ENCODE measurements around the gene IQGAP2.

IQGAP2 gene

DNA sequence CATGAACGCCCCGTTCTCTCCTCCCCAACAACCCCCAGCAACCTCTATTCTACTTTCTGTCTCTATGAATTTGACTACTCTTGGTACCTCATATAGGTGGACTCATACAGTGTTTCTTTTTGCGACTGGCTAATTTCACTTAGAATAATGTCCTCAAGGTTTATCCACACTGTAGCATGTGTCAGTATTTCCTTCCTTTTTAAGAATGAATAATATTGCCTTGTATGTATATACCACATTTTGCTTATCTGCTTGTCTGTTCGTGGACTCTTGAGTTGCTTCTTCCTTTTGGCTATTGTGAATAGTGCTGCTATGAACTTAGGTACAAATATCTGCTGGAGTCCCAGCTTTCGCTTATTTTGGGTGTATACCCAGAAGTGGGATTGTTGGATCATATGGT lies 42.7 kb downstream of the IQGAP2 start:
- no peak for DNase-seq (ENCODE audit: low read depth in 2 of 2)

DNA sequence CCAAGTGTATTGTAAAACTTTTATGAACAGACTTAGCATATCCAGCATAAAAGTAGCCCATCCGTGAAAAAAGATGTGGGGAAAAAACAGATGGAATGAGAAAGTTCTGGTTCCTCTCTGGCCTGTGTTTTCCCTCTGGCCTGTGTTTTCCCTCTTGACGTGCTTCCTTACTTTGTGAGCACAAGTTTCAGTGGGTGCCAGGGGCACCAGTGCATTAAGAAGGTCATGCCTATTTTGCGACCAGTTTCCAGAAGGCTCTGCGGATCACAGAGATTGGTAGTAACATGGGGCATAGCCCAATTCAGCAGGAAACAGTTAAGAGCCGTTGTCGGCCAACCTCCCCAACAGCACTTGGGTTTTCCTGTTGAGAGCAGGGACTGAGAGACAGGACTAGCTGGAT lies 43.7 kb downstream of the IQGAP2 start:
- DNase-seq (ENCODE audit: low read depth in 2 of 2) = no peak

DNA sequence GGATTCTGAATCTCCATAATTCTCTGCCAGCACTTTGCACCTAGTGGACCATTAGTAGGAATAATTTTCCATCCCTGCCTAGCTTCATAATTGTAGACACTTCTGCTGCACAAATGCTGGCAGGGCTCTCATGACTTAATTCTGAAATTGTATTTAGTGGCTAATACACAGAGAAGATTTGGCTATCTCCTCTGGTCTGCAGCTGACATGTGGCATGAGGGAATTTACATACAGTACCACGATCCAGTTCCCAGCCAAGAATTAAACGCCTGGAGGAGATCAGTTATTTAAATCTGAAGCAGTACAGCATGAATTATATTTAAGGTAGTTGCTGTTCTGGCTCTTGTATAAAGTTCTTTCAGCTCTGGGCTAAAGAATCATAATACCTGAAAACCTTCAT lies 46.5 kb downstream of the IQGAP2 start:
- no peak for DNase-seq (ENCODE audit: low read depth in 2 of 2)

DNA sequence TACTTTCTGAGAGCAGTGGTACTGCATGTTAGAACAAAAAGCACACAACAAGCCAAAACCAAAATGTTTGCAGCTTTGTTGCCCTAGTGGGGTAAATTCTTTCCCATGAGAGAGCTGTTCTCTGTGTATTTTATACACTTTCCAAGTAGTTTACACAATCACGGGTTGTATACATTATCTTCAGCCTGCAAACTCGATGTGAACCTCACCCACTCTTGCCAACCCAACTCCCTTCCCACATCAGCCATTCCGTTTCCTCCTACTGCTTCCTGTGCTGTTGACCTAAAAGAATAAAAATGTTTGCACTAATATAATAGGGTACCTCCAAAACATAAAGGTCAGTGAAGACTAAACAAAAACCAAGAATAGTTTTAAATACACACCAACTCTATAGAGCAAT lies 47.0 kb downstream of the IQGAP2 start:
- no peak for DNase-seq (ENCODE audit: low read depth in 2 of 2)

DNA sequence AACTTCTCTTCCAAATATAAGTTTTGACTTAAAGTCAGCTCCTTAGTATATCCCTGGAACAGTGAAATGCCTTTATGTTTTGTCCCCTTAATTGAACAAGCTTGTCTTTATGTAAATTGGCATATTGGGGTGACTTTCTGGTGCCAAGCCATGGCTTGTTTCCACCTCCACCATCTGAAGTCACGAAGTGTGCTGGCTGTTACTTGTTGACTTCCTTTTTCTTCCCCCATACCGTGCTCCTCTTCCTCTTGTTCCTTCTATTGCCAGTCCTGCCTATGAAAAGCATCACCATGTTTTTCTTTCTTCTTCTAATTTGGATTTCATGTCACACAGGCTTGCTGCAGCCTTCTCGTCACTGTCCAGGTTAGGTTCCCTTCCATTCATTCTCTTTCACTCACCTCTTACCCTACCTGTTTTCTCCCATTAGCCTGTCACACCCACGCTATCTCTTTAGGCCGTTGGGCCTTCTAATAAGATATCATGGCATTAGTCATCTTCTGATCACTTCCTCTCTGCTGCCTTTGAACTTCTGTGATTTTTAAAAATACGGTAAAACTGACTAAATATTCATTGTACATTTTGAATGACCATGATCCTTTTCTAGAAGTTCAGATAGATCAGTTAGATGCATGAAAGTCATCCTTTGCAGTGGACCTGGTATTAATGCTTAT lies 48.1 kb downstream of the IQGAP2 start:
- no peak for DNase-seq (ENCODE audit: low read depth in 2 of 2)

DNA sequence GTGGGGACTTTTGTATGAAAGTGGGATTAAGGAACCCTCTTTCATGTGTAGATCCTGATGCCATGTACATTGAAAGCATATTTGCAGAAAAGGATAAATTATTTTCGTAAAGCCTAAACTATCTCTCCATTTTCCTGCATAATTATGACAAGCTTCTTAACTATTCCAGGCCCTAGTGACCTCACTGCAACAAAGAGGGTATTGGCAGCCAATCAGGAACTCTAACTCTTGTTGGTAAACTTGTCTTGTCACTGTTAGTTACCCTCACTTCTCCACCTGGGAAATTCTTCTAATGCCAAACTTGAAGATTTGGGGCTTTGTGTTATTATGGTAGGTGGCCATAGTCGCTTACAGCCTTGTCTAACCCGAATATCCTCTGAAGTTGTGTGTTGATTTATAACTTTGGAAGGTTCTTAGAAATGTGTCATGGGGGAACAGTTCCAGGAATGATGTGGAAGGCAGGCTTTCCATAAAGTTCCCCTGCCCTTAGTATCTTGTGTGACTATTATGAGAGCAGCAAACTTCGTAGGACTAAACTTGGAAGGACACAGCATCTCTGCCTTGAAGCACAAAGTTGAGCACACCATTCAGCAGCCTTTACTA lies 52.5 kb downstream of the IQGAP2 start:
- no peak for DNase-seq (ENCODE audit: low read depth in 2 of 2)

DNA sequence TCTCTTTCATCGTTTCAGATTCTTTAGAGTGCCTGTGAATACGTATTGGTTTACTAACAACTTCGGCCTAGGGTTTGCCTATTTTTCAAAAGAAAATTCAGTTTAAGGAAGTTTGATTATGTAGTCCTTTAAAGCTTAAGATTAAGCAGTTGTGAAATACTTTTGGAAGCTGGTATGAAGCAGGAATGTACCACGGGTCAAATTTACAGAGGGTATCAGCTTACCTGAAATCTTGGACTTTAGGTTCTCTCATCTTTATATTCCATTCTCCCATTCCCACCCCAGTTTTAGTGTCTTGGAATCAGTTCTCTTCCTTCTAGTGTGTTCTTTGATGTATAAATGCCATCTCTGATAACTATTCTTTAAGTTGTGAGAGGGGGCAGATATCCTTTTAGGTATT lies 53.2 kb downstream of the IQGAP2 start:
- DNase-seq (ENCODE audit: low read depth in 2 of 2) = no peak

DNA sequence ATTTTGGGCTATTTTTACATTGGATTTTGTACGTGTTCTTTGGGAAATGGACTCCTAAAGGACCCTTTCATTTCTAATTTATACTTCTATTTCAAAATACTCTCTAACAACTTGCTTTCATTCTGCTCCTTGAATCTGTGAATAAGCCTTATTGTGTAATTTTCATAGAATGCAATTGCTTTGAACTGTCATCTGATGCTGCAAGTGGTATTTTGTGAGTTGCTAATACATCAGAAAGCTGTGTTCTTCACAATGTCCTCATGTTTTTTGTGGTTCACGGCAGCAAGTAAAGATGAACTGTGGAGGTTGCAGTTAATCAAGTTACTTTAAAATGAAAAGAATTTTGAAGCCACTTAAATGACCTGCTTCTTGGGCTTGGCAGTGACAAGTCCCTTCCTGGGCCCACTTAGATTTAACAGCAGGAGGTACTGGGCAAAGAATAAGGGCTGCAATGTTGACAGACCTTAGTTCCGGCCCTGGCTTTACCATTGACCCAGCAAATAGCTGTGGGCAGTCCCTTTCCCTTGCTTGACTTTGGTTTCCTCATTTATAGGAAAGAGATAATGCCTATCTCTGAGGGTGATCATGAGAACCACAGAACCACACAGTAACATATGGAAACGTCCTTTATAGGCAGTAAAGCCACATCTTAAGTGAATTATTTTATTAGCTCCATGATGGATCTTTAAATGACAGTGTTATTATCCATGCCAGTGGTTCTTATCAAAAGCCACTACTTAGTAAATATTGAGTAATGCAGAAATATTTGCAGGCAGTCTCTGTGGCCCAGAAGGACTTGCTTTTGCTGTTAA lies 54.8 kb downstream of the IQGAP2 start:
- no peak for DNase-seq (ENCODE audit: low read depth in 2 of 2)

DNA sequence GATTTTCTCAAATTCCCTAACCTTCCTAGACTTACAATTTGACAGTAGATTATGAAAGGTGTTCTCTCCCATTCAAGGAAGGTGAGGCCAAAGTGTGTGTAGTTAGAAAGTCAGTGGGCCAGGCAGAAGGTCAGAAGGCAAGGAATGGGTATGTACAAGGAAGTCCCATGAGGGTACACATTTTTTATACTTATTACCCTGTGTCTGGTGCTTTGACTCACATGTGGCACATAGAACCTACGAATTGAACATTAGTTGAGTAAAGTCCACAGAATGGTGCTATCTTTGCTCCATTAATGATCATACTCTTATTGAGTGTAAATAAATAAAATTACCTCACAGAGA lies 55.4 kb downstream of the IQGAP2 start:
- DNase-seq (ENCODE audit: low read depth in 2 of 2) = no peak

DNA sequence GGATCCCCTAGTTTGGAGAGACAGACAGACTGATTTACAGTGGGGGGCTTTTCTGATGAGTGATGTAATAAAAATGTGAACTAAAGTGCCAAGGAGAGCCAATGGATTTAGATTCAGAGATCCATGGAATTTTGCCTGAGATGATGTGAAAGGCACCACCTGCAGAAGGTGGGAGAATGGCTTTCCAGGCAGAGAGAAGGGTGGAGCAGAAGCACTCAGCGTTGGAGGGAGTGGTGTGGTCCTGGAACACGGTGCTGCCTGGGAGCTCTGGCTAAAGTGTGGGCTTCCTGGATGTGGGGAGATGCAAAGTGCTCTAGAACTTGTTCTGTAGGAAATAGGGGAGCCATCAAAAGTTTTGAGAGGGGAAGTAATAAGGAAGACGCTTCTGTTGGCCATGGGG lies 57.0 kb downstream of the IQGAP2 start:
- no peak for DNase-seq (ENCODE audit: low read depth in 2 of 2)

DNA sequence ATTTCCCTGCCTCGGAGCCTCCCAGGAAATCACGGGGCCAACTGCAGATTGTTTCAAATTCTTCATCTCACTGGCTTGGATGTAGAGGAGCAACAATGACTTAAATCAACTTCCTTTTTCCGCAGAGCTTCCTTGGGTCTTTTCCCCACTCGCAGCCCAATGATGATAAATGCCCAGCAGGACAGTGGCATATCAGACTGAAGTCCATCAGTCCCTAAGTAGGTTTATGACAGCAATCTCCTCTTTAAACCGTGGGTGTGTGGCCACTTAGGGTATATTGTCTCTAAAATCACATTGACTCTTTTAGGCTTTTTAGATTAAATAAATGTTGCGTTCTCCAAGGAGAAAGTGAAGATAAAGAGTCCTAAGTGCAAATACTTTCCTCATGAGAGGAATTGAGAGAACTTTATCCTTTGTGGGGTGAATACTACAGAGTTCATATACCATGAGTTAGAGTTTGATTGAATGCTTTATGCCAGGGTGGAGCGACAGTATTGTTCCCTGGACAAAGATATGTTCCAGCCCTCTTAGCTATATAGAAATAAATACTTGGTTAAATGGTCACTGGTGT lies 59.1 kb downstream of the IQGAP2 start:
- DNase-seq (ENCODE audit: low read depth in 2 of 2) = no peak

DNA sequence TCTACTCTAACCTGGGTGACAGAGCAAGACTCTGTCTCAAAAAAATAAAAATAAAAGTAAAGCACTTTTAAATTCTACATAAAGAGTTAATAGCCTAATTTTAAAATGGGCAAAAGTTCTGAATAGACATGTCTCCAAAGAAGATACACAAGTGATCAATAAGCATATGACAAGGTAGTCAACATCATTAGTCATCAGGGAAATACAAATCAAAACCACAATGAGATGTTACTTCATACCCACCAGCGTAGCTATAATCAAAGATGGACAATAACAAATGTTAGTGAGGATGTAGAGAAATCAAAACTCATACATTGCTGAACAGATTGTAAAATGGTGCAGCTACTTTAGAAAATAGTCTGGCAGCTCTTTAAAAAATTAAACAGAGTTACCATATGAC lies 64.1 kb downstream of the IQGAP2 start:
- no peak for DNase-seq (ENCODE audit: low read depth in 2 of 2)

DNA sequence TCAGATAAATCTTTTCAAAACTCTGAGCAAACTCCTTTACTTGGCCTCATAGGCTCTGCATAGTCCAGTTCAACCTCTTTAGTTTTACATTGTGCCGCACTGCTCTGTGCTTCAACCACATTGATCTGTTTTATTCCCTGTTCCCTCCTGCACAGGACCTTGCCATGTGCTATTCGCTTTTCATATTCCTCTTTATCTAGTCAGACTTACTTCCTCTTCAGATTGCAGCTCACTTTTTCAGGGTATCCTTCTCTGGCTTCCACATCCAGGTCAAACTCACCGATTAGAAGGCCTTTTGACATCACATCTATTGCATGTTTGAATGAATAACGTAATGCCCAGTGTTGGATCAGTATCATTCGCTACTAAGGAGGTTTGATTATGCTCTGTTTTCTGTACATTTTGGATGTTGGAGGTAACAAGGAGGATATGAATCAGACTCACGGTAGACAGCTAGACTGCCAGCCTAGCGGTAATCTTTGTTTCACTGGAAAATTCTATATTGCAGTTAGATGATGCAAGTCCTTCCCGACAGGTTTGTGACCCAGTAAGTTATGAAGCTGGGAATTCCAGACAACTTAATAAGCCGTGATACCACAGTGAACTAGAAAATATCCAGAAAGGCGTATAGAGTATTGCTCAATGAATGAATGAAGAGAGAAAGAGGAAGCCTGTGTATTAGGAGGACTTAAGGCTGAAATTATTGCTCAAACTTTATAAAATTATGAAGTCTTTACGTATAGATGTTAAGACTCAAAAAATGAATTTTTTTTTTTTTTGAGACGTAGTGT lies 65.7 kb downstream of the IQGAP2 start:
- no peak for DNase-seq (ENCODE audit: low read depth in 2 of 2)

DNA sequence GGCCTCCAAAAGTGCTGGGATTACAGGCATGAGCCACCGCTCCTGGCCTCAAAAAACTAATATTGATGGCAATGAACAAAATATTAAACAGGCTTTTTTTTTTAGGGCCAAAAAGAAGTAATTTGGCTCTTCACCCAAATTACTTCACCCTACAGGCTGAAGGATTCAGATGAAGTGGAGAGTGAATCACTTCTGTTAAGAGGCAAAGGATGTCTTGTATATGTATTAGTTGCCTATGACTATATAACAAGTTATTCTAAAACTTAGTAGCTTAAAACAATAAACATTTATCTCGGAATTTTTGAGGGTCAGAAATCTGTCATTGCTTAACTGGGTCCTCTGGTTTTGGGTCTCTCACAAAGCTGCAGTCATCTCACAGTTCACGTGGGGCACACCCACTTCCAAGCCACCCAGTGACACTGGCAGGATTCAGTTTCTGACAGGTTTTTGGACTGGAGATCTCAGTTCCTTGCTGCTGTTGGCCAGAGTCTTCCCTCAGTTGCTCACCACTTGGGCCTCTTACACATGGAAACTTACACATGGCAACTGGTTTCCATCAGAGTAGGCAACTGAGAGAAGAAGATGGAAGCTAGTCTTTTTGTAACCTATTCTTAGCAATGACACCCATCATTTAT lies 66.7 kb downstream of the IQGAP2 start:
- DNase-seq (ENCODE audit: low read depth in 2 of 2) = no peak

DNA sequence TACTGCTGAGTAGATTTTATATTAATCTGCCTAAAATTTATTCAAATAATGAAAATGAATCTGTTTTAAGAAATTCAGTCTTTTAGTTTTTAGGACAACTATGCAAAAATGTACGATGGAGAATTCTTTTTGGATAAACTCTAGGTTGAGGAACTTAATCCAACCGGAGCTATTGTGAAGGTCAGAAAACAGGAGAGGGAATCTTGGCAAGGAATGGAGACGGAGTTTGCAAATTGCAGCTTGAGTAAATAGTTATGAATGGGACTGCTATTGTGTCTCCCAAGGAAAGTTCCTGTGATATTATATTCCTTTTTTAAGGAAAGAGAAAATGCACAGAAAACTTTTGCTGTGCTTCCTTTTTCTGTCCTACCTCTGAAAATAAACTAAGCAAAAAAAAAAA lies 67.9 kb downstream of the IQGAP2 start:
- no peak for DNase-seq (ENCODE audit: low read depth in 2 of 2)

DNA sequence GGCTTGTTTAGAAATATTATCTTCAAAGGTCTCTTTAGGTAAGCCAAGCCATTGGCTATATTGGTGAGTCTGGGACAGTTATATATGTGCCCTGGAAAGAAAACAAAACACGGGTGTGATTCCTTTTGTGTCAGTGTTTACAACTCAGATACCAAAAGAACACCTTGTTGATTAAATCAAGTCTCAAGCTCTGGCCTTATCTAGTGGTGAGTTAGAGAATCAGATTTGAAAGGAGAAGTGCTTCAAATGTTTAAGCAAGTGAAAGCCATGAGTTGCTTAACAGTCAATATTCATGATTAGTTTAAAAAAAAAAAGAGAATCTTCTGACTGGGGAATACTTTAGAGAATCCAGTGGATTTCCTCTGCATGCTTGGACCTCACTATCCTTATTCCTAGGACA lies 68.3 kb downstream of the IQGAP2 start:
- DNase-seq (ENCODE audit: low read depth in 2 of 2) = no peak

DNA sequence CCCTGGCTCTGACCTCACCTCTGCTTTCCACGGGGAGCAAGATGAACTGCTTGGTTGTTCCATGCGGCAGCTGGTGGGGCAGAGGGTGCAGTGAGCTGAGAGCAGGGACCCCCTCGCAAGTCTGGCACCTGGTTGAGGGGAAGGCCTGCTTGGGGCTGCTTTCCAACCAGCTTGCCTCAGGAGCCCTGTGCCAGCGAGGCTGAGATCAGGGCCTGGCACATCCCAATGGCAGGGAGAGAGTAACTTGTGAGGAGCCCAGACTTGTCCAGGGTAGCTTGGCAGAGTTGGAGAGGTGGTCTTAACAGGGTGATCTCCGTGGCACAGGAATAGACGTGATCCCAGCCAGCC lies 68.9 kb downstream of the IQGAP2 start:
- DNase-seq (ENCODE audit: low read depth in 2 of 2) = no peak

DNA sequence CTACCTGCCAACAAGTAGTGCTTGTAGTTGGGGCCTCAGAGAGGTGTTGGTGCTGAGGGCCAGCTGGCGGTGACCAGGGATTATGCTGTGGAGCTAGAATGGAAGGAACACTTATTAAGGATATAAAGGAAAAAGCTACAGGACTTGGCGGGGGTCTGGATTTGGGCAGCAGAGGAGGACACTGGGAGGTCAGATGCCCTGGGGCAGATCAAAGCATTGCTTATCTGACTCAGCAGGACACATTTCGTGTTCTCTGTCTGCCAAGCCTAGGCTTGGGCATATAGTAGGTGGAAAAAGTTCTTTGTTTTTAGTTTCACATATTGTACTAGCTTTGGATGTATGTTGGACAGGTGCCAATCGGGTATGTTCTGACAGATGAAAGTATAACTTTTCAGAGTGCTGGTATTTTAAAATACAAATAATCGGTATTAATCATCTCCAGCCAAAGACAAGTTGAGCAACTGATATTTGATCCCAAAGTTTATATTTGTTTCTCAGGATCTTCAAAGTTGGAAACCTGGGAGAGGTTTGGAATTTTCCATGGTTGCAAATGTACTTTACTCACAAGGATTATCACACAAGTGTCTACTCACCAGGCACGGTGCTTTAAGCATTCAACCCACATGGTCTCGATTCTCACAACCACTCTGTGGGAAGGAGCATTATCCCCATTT lies 69.4 kb downstream of the IQGAP2 start:
- DNase-seq (ENCODE audit: low read depth in 2 of 2) = no peak

DNA sequence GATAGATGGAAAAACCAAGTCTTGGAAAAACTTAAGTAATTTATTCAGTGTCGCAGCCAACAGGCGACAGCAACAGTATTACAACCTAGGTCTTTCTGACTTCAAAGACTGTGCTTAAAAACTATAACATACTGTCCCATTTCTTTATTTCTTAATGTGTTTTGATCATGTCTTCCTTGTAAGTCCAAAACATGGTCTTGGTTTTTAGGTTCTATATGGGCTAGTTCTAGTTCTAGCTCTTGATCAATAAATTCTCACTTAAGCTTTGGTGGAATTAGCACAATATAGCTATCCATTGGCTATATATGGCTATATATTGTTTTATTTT lies 69.9 kb downstream of the IQGAP2 start:
- DNase-seq (ENCODE audit: low read depth in 2 of 2) = no peak

DNA sequence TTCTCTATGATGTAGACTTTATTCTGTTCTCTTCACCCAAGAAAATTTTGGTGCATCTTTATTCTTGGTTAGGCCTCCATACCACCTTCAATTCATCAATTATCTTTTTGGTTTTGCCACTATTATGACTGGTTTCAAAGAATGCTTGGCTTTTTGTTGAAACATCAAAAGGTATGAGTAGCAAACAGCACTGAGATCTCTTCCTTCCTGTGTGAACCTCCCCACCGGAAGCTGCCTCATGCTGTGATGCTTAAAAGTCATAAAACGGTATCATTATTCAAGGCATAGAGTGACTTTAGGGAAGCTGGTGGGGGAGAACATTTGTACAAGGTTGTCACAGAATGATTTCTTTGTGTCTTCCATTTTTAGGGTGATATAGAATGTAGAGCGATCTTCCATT lies 70.6 kb downstream of the IQGAP2 start:
- DNase-seq (ENCODE audit: low read depth in 2 of 2) = peak; percentile 13 to 22

DNA sequence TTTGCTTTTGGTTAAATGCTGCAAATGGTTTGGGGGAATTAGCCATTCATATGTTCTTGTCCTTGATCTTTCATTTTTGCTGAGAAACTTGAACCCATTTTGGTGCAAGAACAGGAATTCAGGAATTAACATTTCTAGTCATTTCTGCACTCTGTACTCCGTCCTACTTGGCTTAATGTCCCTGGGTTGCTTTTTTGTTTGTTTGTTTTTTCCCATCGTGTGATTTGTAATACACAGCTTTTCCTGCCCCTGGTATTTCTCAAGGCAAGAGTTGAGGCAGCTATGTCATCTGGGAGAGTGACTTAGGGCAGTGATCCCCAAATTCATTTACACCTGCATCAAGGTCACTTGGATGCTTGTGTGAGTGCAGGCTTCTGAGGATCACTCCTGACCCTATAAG lies 71.3 kb downstream of the IQGAP2 start:
- DNase-seq (ENCODE audit: low read depth in 2 of 2) = no peak

Measured in stimulated activated CD8-positive, alpha-beta memory T cell treated with anti-CD3 and anti-CD28 coated beads, Interleukin-7, amount 100 ng/mL, for 1 hour (primary cell).